GM19025 (cell line): ENCODE data around the gene TMEM44.
"Not testable (repeated sequence)": the region's sequence is repeated elsewhere in the genome, so short reads cannot be mapped to it uniquely, and the experiment has no call there.

Experiments
- ATAC-seq: cut with Tn5 transposase; IDR thresholded peaks from one replicate; pipeline ENCODE4 v1.9.1; 2021; ENCODE audit warnings: mild to moderate bottlenecking, low read depth, moderate library complexity; ENCODE audit not compliant: unreplicated experiment

Gene TMEM44

DNA sequence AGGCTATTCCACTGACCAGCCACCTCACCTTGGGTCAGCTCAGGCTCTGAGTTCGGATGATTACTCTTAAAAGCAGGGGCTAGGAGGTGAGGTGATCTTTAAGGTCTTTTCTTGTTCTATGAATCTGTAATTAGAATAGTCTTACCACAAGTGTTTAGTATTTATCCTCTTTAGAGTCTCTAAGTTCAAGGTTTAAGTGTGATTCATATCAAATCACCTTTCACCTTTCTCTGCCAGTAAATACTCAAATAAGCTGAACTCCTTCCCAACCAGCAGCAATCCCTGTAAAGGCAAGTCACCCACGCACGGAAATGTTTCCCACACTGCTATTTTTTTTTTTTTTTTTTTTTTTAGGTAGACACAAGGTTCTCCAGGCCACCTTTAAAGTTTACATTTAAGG, 14.5 kb upstream of the TMEM44 start:
- no peak for ATAC-seq

DNA sequence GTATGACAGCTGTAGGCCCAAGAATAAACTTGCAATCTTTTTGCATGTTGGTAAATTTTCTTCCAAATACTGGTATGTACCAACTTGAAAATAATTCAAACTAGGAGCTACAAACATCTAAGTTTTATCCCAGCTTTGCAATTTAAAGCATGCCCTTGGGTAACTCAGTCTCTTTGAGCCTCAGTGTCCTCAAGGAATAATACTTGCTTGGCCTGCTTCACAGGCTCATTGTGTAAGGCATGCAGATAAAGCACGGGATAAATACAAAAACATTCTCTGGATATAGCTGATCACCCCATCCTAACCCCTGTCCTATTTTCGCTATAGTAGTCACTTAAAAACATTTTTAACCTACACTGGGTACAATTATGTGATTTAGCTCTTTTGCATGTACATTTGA, 9.6 kb upstream of the TMEM44 start:
- ATAC-seq = no peak

DNA sequence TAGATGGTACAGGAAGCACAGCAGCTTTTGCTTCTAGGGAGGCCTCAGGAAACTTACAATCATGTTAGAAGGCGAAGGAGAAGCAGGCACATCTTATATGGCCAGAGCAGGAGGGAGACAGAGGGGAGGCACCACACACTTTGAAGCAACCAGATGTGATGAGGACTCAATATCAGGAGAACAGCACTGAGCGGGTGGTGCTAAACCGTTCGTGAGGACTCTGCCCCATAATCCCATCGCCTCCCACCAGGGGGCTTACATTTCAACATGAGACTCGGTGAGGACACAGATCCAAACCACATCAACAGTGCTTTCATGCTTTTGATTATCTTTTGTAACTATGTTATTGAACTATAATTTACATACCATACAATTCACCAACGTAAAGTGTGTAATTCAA, 7.6 kb upstream of the TMEM44 start:
- no peak for ATAC-seq

DNA sequence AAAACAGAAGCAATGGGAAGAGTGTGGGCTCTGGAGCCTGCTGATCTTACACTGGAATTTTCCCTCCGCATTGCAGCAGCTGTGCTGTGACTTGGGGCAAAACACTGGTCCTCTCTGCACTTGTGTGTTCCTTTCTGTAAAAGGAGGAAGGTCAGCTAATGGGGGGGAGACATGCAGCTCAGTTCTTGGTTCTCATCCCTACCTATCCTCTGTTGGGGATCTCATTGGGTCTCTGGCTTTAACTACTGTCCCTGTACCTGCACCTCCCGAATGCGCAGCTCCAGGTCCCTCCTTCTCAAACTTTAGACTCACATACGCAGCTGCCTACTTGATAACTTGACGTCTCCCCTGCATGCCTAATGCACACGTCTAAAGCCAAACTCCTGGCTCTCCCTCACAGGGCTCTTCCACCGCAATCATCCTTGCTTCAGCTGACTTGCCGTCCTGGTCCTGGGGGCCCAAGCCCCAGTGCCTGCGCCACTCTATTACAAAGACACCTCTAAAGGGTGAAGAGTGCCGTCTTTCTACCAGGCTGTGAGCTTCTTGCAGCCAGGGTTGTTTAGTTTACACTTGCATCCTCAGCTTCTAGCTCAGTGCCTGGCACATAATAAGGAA, 5.9 kb upstream of the TMEM44 start:
- ATAC-seq = no peak

DNA sequence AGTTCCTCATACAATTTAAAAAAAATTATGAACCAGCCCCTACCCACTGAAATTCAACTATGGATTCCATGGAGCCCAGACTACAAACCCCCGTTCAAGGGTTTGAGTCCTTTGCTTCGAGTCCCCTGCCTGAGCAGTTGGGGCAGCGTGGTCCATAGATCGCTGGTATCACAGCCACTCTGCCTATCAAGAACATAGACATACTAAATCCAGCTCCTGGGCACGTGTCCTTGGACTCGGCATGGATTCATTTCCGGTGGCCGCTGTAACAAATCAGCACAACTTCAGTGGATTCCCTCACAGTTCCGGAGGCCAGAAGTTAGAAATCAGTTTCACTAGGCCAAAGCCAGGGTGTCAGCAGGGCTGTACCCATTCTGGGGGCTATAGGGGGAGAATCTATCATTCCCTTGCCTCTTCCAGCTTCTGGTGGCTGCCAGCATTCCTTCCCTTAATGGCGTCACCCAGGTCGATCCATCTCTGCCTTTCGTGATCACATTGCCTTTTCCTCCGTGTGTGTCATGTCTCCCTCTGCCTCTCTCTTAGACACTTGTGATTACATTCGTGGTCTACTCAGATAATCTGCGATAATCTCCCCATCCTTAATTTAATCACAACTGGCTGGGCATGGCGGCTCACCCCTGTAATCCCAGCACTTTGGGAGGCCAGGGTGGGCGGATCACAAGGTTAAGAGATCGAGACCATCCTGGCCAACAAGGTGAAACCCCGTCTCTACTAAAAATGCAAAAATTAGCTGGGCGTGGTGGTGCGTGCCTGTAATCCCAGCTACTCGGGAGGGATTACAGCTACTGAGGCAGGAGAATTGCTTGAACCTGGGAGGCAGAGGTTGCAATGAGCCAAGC, 4.6 kb upstream of the TMEM44 start:
- no peak for ATAC-seq

DNA sequence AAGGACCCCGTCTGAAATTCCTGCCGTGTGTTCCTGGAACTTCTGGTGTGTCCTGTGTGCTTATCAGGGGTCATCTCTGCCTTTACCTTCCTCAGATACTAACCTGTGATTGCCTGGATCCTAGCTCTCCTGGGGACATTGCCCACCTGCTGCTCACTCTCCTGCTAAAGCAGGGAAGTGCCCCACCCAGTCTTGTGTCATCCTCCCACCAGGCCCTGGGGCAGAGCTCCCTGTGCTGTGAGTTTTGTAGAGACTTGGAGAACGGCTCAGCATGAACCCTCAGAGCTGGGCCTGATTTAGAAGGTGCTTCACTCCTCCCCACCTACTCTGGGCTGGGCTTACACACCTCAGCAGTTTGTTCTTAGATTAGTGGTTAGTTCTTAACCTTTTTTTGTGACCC, 3.8 kb upstream of the TMEM44 start:
- ATAC-seq = no peak

DNA sequence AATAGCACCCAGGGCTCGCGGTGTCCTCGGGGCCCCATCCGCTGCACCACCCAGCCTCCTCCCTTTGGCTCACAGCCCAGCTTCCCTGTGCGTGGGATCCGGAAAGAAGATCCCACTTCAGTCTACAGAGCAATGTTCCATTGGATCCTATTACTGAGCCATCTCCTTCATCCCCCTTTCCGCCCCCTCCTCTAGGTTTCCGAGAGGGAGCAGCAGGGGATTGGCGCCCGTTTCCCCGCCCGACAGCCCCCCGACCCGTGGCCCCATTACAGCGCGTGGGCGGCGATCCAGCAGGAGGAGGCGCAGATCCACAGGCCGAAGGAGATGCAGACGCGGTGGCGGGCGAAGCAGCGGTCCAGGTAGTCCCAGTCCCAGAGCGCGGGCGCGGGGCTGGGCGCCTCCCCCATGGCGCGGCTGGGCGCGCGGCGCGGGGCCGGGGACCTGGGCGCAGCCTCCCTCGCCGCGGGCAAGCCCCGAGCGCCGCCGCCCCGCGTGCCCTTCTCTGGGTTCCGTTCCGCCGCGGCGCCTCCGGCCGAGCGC, 340 bp downstream of the TMEM44 start:
- peak; percentile 53 for ATAC-seq

DNA sequence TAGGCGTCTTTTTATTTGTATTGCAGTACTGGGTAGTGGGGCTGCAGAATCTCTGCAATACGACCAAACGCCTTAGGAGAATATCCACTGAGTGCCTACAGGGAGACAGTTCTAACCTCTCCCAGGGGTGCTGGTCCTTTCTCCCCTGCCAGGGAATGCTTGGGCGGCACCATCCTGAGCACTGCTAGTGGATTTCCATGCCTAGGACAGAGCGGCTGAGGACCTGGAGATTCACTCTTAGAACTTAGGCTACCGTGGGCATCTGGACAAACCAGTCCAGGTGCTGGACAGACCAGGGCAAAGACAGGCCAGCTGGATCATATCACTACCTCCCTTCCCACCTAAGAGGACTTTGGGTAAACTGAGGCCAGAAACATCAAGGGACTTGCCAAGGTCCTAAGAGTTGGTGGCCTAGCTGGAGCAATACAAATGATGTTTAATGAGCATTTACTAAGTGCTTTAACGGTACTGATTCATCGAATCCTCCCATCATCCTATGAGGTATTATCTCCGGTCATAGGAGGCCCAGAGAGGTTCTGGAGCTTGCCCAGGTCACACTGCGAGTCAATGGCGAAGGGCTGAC, 902 bp downstream of the TMEM44 start:
- no peak for ATAC-seq

DNA sequence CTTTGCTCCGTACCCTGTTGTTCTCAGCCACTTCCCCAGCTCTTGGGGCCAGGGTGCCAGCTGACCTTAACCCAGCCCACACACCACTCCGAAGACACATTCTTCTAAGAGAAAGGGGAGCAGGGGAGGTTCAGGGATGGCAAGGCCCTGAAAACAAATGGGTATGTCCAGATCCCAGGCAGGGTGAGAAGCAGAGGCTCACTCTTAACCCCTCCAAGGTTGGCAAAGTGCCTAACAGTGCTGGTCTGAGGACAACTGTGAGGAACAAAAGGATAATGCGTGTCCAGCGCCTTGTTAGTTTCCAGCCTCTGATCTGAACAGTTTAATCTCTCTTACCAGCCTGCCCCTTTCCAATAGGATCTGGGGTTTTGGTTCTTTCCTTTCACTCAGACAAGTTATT, 1.5 kb downstream of the TMEM44 start:
- ATAC-seq = no peak

DNA sequence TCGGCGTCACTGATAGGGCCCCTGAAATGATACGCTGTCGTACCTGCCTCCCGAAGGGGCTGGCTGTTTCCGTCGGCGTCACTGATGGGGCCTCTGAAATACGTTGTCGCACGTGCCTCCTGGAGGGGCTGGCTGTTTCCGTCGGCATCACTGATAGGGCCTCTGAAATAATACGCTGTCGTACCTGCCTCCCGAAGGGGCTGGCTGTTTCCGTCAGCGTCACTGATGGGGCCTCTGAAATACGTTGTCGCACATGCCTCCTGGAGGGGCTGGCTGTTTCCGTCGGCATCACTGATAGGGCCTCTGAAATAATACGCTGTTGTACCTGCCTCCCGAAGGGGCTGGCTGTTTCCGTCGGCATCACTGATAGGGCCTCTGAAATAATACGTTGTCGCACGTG, 2.5 kb downstream of the TMEM44 start:
- ATAC-seq = not testable (repeated sequence)

DNA sequence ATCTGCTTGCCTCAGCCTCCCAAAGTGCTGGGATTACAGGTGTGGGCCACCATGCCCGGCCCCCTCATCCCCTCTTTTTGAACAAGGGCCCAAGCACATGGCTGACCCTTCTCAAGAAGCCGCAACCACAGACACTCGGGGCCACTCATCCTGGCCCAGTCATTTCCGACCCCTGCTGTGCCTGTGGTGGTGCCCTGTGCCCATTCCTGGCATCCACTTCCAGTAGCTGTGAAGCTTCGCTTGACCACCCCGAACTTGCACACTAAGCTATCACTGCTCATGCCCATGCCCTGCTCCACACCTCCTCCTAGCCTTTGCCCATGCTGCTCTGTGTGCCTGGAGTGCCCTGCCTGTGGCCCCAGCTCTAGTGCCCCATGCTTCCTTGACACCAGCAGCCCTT, 8.3 kb downstream of the TMEM44 start:
- ATAC-seq = no peak

DNA sequence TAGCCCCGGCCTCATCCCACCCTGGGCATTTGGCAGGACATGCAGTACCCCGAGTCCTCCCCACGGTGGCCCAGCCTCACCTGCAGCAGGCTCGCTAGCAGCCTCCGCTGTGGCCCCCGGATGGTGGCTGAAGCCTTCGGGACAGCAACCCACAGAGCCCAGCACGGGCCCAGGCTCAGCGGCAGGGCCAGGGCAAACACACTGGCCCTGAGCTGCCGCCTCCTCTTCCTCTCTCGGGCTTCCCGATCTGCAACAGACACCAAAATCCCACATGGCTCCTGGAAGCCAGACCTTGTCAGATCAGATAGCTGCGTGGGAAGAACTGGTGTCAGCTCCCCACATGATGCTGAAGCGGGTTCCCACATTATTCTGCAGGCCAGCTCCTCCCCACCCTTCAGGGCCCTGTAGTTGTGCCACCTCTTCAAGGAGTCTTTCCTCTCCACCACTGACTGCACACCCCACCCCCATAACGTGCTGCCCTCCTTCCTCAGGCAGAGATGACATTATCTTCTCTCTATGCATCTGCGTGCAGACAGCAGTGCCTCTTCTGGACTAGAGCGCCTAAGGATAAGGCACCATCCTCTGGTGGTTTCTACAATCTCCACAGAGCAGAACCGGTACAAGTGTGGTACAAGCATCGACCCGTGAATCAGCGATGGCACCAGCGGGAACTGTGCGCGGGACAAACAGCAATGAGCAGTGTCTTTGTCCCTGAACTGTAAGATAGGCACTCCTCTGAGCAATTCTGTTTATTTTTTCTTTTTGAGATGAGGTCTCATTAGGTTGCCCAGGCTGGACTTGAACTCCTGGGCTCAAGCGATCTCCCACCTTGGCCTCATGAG, 9.5 kb downstream of the TMEM44 start:
- no peak for ATAC-seq

DNA sequence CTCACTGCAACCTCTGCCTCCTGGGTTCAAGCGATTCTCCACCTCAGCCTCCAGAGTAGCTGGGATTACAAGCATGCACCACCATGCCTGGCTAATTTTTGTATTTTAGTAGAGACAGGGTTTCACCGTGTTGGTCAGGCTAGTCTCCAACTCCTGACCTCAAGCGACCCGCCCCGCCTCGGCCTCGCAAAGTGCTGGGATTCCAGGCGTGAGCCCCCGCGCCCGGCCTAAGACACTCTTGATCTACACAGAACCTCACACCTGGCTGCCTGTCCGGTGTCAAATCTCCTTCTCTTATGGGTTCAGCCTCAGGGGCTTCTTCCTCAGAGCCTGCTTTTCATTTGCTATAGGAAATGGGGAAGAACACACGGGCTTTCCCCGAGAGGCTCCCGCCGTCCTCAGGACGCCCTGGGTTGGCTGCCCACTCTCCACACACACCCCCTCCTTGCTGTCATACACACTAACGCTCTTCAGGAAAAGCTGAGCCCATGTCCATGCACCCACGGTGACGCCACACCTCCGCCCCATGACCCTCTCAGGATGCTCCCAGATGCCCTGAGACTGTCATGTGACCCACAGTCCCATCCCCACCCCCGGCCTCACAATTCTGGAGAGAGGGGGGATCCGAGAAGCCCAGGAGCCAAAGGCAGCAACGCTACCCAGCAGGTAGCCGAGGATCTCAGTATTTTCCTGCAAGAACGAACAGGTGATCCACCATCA, 10.4 kb downstream of the TMEM44 start:
- no peak for ATAC-seq

DNA sequence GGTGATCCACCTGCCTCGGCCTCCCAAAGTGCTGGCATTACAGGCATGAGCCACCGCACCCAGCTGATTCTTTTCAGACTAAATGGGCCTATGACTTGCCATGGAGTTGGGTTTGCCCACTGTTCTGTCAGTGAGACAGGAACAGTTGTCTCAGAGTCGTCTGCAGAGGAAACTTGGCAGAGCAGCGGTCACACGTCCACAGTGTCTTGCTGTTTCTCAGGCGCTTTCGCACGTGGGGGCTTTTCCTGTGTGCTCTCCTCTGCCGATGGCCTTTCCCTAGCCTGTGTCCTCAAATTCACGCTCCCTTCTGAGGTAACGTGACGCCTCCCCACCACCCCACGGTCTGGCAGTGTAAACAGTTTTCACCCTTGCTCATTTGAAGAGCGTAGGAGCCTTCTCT, 11.3 kb downstream of the TMEM44 start:
- no peak for ATAC-seq

DNA sequence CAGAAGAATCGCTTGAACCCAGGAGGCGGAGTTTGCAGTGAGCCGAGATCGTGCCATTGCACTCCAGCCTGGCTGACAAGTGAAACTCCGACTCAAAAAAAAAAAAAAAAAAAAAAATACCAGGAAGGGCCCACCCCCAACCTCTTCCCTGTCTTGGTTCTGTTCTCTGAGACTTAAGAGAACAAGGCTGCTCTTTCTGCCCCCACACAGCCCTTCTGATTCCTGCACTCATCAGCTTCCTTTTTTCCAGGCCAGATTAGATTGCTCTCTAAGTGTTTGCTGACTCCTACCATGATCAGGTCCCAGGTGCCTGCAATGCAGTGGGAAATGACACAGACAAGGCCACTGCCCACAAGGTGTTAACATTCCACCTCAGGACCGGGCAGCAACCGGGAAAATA, 13.0 kb downstream of the TMEM44 start:
- ATAC-seq = no peak

DNA sequence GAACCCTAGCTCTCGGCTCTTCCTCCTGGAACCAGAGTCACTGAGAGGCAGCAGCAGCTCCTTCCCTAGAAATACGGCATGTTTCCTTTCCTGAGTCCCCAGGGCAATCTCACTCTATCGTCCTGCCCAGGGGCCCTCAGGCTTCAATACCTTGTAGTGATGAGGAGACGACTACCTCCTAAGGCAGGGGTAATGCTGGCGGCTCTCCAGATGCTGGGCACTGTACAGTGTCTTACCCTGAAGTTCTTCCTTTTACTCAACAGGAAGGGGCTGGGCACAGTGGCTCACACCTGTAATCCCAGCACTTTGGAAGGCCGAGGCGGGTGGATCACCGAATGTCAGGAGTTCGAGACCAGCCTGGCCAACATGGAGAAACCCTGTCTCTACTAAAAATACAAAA, 13.5 kb downstream of the TMEM44 start:
- ATAC-seq = no peak

DNA sequence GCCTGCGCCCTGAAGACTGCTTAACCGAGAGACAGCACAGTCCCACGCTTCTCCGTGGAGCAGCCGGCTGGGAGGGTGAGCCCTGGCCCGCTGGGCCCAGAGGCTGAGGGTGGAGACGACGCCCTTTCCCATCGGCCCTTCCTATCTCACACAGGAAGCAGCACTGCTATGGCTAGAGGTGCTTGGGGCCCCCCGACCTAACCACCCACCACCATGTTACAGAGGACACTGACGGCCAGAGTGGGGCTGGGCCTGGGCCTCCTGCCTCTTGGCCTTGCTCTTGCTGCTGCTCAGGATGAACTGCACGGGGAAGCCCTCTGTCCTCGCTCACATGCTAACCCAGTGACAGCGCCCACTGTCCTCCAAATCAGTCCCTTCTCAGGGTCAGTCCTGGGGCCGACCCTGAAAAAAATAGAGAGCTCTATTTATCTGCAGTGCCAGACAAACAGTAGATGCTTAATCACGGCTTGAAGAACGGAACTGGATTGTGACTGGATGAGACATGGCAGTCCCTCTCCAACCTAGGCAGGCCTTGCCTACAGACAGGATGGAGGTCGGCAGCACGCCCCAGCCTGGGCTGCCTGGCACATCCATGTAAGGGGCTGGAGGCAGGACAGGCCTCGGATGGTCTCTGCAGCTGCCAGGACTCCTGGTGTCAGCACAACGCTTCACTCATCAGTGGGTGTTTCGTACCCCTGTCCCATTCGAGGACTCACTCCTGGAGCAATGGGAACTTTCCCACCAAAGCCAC, 14.2 kb downstream of the TMEM44 start:
- no peak for ATAC-seq

DNA sequence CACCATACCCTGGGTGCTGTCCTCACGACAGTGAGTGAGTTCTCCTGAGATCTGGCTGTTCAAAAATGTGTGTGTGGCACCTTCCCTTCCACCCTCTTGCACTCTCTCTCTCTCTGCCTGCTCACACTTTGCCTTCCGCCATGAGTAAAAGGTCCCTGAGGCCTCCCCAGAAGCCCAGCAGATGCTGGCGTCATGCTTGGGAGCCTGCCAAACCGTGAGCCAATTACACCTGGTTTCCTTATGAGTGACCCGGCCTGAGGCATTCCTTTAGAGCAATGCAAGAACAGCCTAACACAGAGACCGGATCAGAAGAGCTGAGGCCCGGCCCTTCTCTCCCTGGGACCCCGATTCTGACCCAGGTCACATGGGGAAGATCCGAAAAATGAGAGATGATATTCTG, 15.4 kb downstream of the TMEM44 start:
- ATAC-seq = no peak

DNA sequence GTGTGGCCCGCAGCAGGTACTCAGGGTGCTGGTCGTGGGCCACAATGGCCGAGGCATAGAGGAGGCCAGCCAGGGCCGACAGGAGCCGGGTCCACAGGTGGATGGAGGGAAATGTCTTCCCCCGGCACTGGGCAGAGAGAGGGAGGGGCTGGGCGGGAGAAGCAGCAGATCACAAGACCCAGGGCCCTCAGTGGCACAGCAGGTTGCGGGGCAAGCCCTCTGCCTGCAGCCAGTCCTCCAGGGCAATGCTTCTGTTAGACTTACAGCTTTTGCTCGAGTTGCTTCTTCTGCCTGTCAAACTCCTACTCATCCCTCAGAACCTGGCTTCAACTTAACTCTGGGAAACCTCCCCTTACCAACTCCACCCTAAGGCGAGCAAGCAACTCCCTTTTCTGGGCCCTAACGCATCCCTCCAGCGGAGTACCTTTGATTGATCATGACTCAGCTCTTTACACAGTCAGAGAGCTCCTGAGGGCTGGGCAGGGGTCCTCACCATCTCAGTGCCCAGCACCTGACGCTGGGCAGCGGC, 16.0 kb downstream of the TMEM44 start:
- no peak for ATAC-seq
